Activated T-helper 17 cell treated with anti-CD3 and anti-CD28 coated beads, Interleukin-2, amount 50 U/mL, for 72 hours (primary cell): ENCODE data around the gene PKD2. TPM values are rescaled to one million over a fixed set of nuclear protein-coding genes. Genes with fewer than 3 reads are reported as not detected.

ENCODE experiments used
- ATAC-seq: fragments of 150-1000 bp; cut with Tn5 transposase; replicated peaks from 2 replicates; pipeline ENCODE4 v1.10.0; 2021; ENCODE audit warnings: mild to moderate bottlenecking, moderate library complexity
- H3K27ac Mint-ChIP-seq: one replicate; pipeline ENCODE4 v1.8.0; 2022; ENCODE audit warnings: mixed read lengths
- H3K27me3 Mint-ChIP-seq: one replicate; pipeline ENCODE4 v1.8.0; 2022; ENCODE audit warnings: mixed read lengths
- H3K36me3 Mint-ChIP-seq: one replicate; pipeline ENCODE4 v1.8.0; 2022; ENCODE audit warnings: low read depth, mild to moderate bottlenecking, mixed read lengths
- H3K4me1 Mint-ChIP-seq: one replicate; pipeline ENCODE4 v1.8.0; 2022; ENCODE audit warnings: mixed read lengths
- H3K4me3 Mint-ChIP-seq: one replicate; pipeline ENCODE4 v1.8.0; 2022; ENCODE audit warnings: mild to moderate bottlenecking, mixed read lengths
- H3K9me3 Mint-ChIP-seq: one replicate; pipeline ENCODE4 v1.8.0; 2022; ENCODE audit warnings: mixed read lengths
- total RNA-seq, 2 donors: library from RNA; stranded (reverse); gene quantifications; one replicate each; pipeline ENCODE4 v1.2.3, GENCODE V29; 2022

PKD2 gene
- total RNA-seq, 2 donors from 2014 or later, result 7.3 to 12.7 TPM

DNA sequence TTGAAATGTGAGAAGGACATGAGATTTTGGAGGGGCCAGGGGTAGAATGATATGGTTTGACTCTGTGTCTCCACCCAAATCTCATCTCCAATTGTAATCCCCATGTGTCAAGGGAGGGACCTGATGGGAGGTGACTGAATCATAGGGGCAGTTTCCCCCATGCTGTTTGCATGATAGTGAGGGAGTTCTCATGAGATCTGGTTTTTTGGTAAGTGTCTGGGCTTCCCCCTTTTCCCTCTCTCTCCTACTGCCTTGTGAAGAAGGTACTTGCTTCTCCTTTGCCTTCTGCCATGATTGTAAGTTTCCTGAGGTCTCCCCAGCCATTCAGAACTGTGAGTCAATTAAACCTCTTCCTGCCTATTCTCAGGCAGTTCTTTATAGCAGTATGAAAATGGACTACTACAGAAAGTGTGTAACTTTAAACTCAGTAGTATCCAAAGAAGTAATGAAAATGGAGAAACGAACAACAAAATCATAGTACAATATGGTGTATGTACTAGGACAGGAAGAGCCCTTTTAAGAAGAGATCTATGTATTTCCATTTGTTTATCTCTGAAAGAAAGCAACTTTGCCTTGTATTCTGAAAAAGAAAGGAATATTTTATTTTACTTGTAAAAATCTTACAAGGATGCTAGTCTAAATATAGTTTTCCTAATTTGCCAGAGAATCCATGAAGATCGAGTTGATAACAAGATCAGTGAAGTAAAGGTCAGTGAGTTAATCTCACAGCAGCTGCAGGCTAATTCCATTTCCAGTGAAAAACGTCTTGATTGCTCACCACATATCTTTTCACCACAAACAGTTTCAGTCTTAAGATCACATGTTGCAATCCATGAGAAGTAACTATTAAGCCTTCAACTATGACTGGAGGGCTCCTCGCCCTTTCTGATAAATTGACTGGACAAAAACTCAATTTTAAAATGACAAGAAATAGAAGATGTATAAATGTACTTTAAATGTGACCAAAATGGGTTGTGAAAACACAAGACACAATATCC, 20.5 kb downstream of the PKD2 start:
- H3K4me3 Mint-ChIP-seq, result peak overlapping the region; percentile 56
- no peaks in the 10 kb centered on the region for H3K27me3 Mint-ChIP-seq
- peak; percentile 87 for ATAC-seq
- peaks cover 27% of the 10 kb centered on the region for H3K4me1 Mint-ChIP-seq
- peaks cover 8% of the 10 kb centered on the region for H3K9me3 Mint-ChIP-seq
- peaks cover 45% of the 10 kb centered on the region for H3K36me3 Mint-ChIP-seq
- peak overlapping the region; percentile 53 for H3K27ac Mint-ChIP-seq

DNA sequence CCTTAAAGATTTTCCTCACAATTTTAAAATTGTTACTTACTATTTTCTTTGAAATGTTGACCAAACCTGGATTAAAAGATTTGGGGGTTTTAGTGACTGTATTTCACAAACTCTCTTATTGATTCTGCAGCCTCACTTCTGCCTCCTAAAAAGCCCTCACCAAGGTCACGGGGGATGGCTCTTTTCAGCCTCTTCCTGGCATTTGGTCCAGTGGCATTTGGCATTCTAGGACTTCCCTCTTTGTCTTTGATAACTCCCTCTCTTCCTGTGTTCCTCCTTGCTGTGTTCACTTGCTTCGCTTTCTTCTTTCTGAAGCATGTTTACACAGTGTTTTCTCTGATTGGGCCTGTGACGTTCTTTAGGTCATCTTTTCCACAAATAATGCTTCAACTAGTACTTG, 21.5 kb downstream of the PKD2 start:
- Mint-ChIP-seq H3K27ac (peak overlapping the region; percentile 77), H3K9me3 (peaks cover 8% of the 10 kb centered on the region), H3K4me1 (peaks cover 27% of the 10 kb centered on the region), H3K27me3 (no peaks in the 10 kb centered on the region), H3K36me3 (peaks cover 41% of the 10 kb centered on the region), H3K4me3 (no peak overlapping the region)
- ATAC-seq, result no peak

DNA sequence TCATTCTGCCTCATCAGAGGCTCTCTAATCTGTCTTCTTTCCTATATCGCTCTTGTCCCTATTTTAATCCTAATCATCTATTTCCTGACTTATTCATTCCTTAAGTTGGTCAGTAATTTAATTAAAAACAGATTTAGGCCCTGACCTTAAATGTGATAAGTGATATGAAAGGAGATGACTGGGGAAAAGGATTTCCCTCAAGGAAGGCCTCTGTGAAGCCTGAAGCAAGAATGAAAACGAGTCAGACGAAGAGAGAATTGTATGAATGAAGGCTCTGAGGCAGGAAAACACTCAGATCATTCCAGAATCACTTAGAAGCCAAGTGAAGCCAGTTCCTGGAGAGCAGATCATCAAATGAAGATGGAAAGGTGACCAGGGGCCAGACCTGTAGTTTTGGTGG, 22.1 kb downstream of the PKD2 start:
- H3K36me3 Mint-ChIP-seq, result peaks cover 38% of the 10 kb centered on the region
- H3K9me3 Mint-ChIP-seq, result peaks cover 8% of the 10 kb centered on the region
- peaks cover 27% of the 10 kb centered on the region for H3K4me1 Mint-ChIP-seq
- no peak for ATAC-seq
- H3K27ac Mint-ChIP-seq, result peak overlapping the region; percentile 77
- no peak overlapping the region for H3K4me3 Mint-ChIP-seq
- no peaks in the 10 kb centered on the region for H3K27me3 Mint-ChIP-seq

DNA sequence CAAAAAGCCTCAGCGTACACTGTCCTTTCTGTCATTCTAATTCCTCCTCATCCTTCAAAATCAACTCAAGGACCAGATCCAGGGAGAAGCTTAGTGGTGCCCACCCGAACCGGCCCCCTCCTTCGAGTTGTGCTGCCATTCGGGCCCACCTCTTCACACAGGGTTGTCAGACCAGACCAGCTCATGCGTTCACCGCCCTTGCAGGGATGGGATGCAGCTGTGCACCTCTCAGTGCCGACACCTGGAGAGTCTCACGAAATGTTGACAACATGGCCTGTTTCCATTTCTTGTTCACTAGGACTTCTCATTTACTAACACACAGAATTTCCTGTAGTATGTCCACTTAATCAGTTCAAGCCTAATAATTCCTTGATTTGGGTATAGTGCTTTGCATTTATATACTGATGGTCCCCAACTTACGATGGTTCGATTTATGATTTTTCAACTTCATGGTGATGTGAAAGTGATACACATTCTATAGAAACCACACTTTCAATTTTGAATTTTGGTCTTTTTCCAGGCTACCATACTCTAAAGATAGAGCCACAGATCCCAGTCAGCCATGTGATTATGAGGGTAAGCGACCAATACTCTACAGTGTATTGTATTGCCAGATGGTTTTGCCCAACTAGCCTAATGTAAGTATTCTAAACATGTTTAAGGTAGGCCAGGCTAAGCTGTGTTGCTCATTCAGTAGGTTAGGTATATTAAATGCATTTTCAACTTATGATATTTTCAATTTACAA, 23.3 kb downstream of the PKD2 start:
- H3K36me3 Mint-ChIP-seq, result peaks cover 40% of the 10 kb centered on the region
- peaks cover 7% of the 10 kb centered on the region for H3K9me3 Mint-ChIP-seq
- H3K4me1 Mint-ChIP-seq, result peaks cover 32% of the 10 kb centered on the region
- no peak overlapping the region for H3K4me3 Mint-ChIP-seq
- no peaks in the 10 kb centered on the region for H3K27me3 Mint-ChIP-seq
- no peak overlapping the region for H3K27ac Mint-ChIP-seq
- ATAC-seq, result no peak

DNA sequence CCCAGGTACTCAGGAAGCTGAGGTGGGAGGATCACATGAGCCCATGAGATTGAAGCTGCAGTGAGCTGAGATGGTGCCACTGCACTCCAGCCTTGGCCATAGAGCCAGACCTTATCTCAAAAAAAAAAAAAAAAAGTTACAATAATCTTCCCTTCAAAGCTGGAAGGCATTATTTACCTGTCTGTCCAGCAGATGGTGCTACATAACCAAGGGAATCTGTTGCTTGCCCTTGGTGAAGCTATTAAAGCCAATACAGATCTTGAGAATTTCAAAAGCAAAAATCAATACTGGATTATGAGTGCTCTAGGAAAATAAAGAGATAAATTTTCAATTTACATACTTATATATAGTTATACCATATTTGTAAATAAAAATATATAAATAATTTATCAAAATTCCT, 25.9 kb downstream of the PKD2 start:
- H3K36me3 Mint-ChIP-seq, result peaks cover 51% of the 10 kb centered on the region
- peaks cover 18% of the 10 kb centered on the region for H3K4me1 Mint-ChIP-seq
- H3K4me3 Mint-ChIP-seq, result no peak overlapping the region
- H3K9me3 Mint-ChIP-seq, result no peaks in the 10 kb centered on the region
- peak; percentile 59 for ATAC-seq
- H3K27me3 Mint-ChIP-seq, result no peaks in the 10 kb centered on the region
- no peak overlapping the region for H3K27ac Mint-ChIP-seq

DNA sequence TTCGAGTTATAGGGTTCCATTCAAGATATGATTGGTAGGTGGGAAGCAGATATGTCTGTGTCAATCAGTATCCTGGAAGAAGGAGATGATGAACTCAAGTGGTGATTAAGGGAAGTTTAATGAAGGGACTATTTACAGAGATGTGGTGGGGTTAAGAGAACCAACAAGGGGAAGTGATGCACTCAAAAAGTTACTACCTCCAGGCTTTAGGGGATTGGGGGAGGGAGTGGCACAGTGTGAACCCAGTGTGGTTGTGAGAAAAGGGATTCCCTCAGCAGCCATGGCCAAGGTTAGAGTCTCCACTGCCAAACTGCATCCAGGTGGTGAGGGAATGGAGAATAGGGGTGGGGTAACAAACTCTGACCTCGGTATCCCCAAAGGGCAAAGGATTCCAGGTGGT, 27.9 kb downstream of the PKD2 start:
- Mint-ChIP-seq H3K4me1 (peaks cover 5% of the 10 kb centered on the region), H3K36me3 (peaks cover 51% of the 10 kb centered on the region), H3K27ac (peak overlapping the region; percentile 35), H3K9me3 (no peaks in the 10 kb centered on the region), H3K4me3 (no peak overlapping the region), H3K27me3 (no peaks in the 10 kb centered on the region)
- ATAC-seq, result no peak

GRCh38 chr4:88037447-88037846, 30.0 kb downstream of the PKD2 start:
- H3K36me3 Mint-ChIP-seq, result peaks cover 46% of the 10 kb centered on the region
- peaks cover 5% of the 10 kb centered on the region for H3K4me1 Mint-ChIP-seq
- no peaks in the 10 kb centered on the region for H3K27me3 Mint-ChIP-seq
- H3K9me3 Mint-ChIP-seq, result no peaks in the 10 kb centered on the region
- H3K4me3 Mint-ChIP-seq, result no peak overlapping the region
- ATAC-seq, result no peak
- H3K27ac Mint-ChIP-seq, result peak overlapping the region; percentile 23

- Mint-ChIP-seq H3K4me3 (no peak overlapping the region), H3K27me3 (no peaks in the 10 kb centered on the region), H3K36me3 (peaks cover 46% of the 10 kb centered on the region), H3K9me3 (no peaks in the 10 kb centered on the region), H3K27ac (no peak overlapping the region), H3K4me1 (peaks cover 5% of the 10 kb centered on the region)
- no peak for ATAC-seq
Observed at GRCh38 chr4:88037936-88038335, 30.5 kb downstream of the PKD2 start.

- Mint-ChIP-seq H3K27ac (no peak overlapping the region), H3K4me3 (no peak overlapping the region), H3K27me3 (no peaks in the 10 kb centered on the region), H3K4me1 (no peaks in the 10 kb centered on the region), H3K36me3 (peaks cover 52% of the 10 kb centered on the region), H3K9me3 (no peaks in the 10 kb centered on the region)
- no peak for ATAC-seq
Observed at GRCh38 chr4:88040707-88041106, 33.3 kb downstream of the PKD2 start.

DNA sequence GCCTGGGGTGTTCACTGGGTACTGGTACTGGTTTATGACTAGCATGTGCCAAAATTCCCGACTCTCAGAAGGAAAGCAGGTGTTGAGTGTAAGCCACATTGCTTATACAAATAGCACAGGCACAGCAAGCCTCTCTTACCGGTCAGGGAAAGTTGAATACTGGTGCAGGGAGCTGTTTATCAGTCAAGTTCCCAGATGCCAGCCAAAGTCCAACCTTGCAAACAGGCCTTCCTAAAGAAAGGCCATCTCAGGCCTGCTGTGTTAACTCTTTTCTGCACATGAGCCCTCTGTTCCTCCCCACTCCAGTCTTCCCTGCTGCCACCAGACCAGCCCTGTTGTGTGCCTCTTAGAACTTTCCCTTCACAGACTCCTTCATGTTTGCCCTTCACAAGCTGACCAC, 34.2 kb downstream of the PKD2 start:
- Mint-ChIP-seq H3K36me3 (peaks cover 52% of the 10 kb centered on the region), H3K27ac (no peak overlapping the region), H3K4me1 (no peaks in the 10 kb centered on the region), H3K4me3 (no peak overlapping the region), H3K27me3 (no peaks in the 10 kb centered on the region), H3K9me3 (no peaks in the 10 kb centered on the region)
- ATAC-seq, result no peak

- Mint-ChIP-seq H3K4me3 (no peak overlapping the region), H3K27ac (no peak overlapping the region), H3K36me3 (peaks cover 50% of the 10 kb centered on the region), H3K9me3 (no peaks in the 10 kb centered on the region), H3K27me3 (no peaks in the 10 kb centered on the region), H3K4me1 (no peaks in the 10 kb centered on the region)
- ATAC-seq, result no peak
Observed at GRCh38 chr4:88043001-88043400, 35.6 kb downstream of the PKD2 start.

DNA sequence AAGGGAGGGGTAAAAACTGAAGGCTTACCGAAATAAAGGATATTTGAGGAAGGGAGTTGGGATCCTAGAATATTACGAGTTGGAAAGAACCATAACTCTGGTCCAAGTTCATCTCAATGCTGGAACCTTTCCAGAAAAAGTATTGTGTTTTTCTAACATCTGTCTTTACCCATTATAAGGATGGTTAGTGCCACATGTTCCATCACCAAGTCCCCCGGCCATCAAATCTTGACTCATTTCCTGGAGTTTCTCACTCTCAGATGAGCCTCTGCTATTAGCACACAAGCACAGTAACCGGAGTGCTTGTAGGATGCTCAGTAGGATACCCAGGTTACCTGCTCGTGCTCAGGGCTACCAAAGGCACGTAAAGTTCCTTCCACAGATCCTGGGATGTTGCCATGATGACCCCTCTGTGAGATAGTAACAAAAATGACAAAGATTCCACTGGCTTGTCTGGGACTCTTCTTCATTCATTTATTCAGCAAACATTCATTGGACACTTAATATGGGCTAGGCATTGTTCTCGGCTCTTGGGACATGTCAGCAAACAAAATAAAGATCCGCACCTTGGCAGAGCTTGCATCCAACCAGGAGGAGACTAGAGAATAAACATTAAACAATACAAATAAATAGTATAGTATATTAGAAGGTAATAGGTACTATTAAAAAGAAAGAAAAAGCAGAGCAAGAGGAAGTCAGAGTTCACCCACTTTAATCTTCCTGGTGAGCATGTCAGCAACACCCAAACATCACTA, 36.3 kb downstream of the PKD2 start:
- Mint-ChIP-seq H3K4me3 (no peak overlapping the region), H3K4me1 (no peaks in the 10 kb centered on the region), H3K36me3 (peaks cover 49% of the 10 kb centered on the region), H3K27me3 (no peaks in the 10 kb centered on the region), H3K9me3 (no peaks in the 10 kb centered on the region), H3K27ac (no peak overlapping the region)
- ATAC-seq, result no peak

DNA sequence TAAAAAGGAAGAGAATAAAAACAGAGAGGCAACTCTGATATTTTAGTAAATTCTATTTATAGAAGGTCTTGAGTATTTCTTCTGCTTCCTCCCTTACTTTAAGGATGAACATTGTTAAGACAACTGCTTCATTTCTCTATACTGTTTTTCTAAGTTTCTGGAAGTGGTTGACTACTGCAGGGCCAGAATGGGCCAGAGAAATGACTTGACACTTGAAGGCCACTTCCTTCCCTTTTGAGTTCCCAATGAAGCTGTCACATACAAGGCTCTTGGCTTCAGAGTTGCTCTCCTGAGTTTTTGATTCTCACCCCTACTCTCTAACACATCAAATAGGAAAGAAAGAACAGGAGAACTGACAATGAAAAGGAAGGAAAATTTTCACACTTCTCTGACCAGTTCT, 37.6 kb downstream of the PKD2 start:
- no peaks in the 10 kb centered on the region for H3K27me3 Mint-ChIP-seq
- no peaks in the 10 kb centered on the region for H3K4me1 Mint-ChIP-seq
- H3K4me3 Mint-ChIP-seq, result no peak overlapping the region
- no peaks in the 10 kb centered on the region for H3K9me3 Mint-ChIP-seq
- no peak for ATAC-seq
- peaks cover 42% of the 10 kb centered on the region for H3K36me3 Mint-ChIP-seq
- H3K27ac Mint-ChIP-seq, result no peak overlapping the region

GRCh38 chr4:88054229-88054628, 46.8 kb downstream of the PKD2 start:
- Mint-ChIP-seq H3K4me1 (no peaks in the 10 kb centered on the region), H3K27me3 (no peaks in the 10 kb centered on the region)

More at GRCh38 chr4:88054229-88054628, 46.8 kb downstream of the PKD2 start:
- no peak overlapping the region for H3K4me3 Mint-ChIP-seq
- no peaks in the 10 kb centered on the region for H3K9me3 Mint-ChIP-seq
- H3K36me3 Mint-ChIP-seq, result peaks cover 56% of the 10 kb centered on the region
- no peak for ATAC-seq
- H3K27ac Mint-ChIP-seq, result no peak overlapping the region
